Type B pancreatic cell (in vitro differentiated cells): ENCODE measurements around the gene RASSF8. TPM values are rescaled to one million over a fixed set of nuclear protein-coding genes. Genes with fewer than 3 reads are reported as not detected.

Experiments used
- DNase-seq: peaks from one replicate; pipeline ENCODE4 v3.0.0; 2021; ENCODE audit warnings: mixed read lengths; ENCODE audit not compliant: unreplicated experiment; ENCODE audit errors: extremely low spot score
- H3K27ac Mint-ChIP-seq: 2 replicates; pipeline ENCODE4 v1.8.0; 2021; ENCODE audit warnings: mild to moderate bottlenecking, mixed read lengths
- H3K27me3 Mint-ChIP-seq: 2 replicates; pipeline ENCODE4 v1.8.0; 2021; ENCODE audit warnings: mixed read lengths
- H3K36me3 Mint-ChIP-seq: 2 replicates; pipeline ENCODE4 v1.8.0; 2021; ENCODE audit warnings: mixed read lengths
- H3K4me1 Mint-ChIP-seq: one replicate; pipeline ENCODE4 v1.8.0; 2021; ENCODE audit warnings: mixed read lengths; ENCODE audit not compliant: unreplicated experiment
- H3K4me3 Mint-ChIP-seq: 2 replicates; pipeline ENCODE4 v1.8.0; 2021; ENCODE audit warnings: mild to moderate bottlenecking, mixed read lengths
- H3K9me3 Mint-ChIP-seq: 2 replicates; pipeline ENCODE4 v1.8.0; 2021; ENCODE audit warnings: mixed read lengths
- total RNA-seq: library from RNA; stranded (reverse); gene quantifications from 2 replicates; pipeline ENCODE4 v1.2.1, GENCODE V29; 2021; ENCODE audit warnings: low replicate concordance
- TF ChIP-seq, protein P1 (sequence below): fragments of 200-600 bp; sonication (generic); conservative IDR thresholded peaks from 2 replicates; pipeline ENCODE4 v1.5.0; 2021; ENCODE audit warnings: antibody characterized with exemption, mild to moderate bottlenecking

RASSF8 gene
- total RNA-seq, 1 donor from 2014 or later, result 46.3 TPM

DNA sequence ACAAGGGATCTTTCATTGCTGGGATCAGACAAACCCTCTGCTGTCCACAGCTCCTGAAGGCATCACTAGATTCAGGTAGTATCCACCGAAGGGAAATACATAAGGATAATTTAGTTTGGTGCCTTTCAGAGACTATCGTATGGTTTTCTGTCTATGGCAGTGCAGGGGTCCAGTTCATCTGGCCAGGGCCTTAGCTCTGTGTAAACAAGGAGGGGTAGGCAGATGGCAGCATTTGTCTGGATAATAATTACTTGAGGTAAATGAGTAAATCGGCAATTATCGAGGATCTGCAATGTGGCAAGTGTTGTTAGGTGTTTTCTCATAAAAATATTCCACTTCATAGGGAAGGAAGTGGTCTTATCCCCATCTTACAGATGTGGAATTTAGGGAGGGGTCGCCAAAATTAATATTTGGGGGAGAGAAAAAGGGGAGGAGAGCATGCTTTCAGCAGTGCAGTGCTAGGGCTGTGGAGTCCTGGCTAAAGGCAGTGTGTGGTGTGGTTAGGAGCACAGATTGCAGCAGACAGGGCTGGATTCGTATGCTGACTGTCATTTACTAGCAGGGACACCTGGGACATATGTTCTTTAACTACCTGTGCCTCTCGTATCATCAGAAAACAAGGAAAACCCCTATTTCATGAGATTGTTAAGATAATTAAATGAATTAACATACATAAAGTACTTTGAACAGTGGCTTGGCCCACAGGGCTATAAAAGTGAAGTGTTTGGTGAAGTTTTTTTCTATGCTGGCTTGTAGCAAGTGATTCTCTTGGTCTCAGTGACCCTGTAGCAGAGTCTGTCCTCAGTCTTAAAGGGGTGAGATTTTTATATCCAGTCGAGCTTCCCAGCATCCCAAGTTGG is 27.1 kb downstream of the RASSF8 start:
- Mint-ChIP-seq H3K36me3 (peaks cover 19% of the 10 kb centered on the region), H3K4me1 (peaks cover 12% of the 10 kb centered on the region), H3K4me3 (no peak overlapping the region), H3K9me3 (no peaks in the 10 kb centered on the region), H3K27me3 (no peaks in the 10 kb centered on the region), H3K27ac (peak overlapping the region; percentile 27)
- DNase-seq, result no peak
- TF ChIP-seq, protein P1, sequence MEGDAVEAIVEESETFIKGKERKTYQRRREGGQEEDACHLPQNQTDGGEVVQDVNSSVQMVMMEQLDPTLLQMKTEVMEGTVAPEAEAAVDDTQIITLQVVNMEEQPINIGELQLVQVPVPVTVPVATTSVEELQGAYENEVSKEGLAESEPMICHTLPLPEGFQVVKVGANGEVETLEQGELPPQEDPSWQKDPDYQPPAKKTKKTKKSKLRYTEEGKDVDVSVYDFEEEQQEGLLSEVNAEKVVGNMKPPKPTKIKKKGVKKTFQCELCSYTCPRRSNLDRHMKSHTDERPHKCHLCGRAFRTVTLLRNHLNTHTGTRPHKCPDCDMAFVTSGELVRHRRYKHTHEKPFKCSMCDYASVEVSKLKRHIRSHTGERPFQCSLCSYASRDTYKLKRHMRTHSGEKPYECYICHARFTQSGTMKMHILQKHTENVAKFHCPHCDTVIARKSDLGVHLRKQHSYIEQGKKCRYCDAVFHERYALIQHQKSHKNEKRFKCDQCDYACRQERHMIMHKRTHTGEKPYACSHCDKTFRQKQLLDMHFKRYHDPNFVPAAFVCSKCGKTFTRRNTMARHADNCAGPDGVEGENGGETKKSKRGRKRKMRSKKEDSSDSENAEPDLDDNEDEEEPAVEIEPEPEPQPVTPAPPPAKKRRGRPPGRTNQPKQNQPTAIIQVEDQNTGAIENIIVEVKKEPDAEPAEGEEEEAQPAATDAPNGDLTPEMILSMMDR, result no peak

DNA sequence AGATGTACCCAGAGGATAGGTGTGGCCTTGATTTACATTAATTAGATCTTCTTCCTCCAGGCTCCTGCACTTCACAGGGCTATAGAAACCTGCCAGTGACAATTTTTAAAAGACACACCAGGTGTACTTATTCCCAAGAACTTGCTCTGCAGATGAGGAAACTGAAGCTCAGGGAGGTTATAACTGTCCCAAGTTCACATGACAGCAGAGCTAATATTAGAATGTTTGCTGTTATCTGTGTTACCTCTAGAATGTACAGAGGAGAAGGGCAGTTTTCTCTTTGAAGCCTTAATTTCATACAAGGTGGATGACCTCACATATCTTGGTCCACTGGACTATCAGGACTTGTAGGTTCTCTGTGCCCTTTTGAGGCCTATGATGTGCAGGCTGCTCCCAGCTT is 27.7 kb downstream of the RASSF8 start:
- Mint-ChIP-seq H3K36me3 (peaks cover 22% of the 10 kb centered on the region), H3K4me3 (no peak overlapping the region), H3K9me3 (no peaks in the 10 kb centered on the region), H3K4me1 (peaks cover 12% of the 10 kb centered on the region), H3K27me3 (no peaks in the 10 kb centered on the region), H3K27ac (peak overlapping the region; percentile 27)
- no peak for DNase-seq
- TF ChIP-seq, protein P1, result no peak

DNA sequence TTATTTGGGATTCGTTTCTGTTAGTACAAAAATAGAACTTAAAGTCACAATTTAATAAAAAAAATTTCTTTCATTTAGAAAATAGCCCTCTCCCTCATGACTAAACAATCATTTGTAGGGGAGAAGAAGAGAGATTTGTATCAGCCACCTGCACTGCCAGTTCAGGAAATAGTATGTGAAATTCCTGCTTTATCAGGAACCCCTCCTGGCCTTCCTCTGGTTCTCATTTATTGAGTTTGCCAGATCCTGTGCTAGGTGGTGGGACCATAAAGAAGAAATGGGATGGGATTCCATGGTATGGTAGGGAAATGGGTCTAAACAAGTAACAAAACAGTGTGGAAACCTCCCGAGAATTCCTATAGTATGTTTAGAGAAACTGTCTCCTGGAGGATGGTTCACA is 30.0 kb downstream of the RASSF8 start:
- no peak overlapping the region for H3K27ac Mint-ChIP-seq
- TF ChIP-seq, protein P1, result no peak
- no peaks in the 10 kb centered on the region for H3K9me3 Mint-ChIP-seq
- H3K4me1 Mint-ChIP-seq, result peaks cover 12% of the 10 kb centered on the region
- H3K36me3 Mint-ChIP-seq, result peaks cover 34% of the 10 kb centered on the region
- no peak for DNase-seq
- H3K4me3 Mint-ChIP-seq, result no peak overlapping the region
- no peaks in the 10 kb centered on the region for H3K27me3 Mint-ChIP-seq

DNA sequence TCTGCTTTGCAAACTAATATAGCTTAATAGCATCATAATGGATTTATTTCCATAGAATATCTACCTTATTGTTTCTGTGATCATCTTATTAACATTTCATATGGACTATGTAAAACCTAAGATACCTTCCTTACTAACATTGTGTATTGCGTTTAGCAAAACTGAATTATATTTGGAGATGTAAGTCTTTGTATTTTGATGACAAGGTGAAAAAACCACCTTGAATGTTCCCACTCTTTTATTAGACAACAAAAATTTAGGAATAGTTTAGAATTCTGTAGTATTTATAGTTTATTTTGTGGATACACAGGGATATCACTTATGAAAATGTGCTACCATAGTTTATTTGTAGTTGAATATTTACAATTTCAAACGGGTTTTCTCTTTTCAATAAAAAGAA is 32.0 kb downstream of the RASSF8 start:
- Mint-ChIP-seq H3K9me3 (no peaks in the 10 kb centered on the region), H3K27ac (no peak overlapping the region)

DNA sequence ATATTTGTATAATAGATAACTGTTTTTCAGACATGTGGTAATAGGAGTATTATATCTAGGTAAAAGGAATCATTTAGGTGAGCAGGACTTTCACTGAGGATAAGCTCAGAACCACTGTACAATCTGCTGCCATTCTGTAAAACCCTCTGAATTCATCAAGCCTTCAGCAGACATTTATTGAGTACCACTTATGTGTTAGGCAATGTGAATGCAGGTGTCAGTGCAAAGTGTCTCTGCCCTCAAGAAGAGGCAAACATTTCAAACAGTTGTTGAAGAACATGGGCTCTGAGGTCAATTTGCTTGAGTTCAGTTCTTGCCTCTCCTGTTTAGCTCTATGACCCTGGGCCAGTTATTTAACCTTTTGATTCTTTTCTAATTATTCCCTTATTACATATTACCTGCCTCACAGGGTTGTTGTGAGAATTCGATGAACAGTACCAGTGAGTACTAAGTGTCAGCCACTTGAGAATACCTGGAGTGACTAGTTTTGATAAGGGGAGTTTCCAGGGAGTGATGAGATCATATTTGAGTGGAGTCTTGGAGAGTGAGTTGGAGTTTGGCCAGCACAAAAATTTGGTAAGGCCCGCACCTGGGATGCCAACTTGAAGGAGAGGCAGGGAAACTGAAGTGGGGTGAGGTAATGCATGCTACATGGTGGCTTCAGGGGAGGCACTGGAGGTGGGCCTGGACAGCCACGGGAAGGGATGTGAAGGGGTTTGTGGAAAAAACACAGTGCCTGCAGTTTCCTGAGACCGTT is 33.7 kb downstream of the RASSF8 start:
- H3K9me3 Mint-ChIP-seq, result no peaks in the 10 kb centered on the region
- TF ChIP-seq, protein P1, result no peak
- peaks cover 4% of the 10 kb centered on the region for H3K4me1 Mint-ChIP-seq
- no peak for DNase-seq
- peak overlapping the region; percentile 19 for H3K27ac Mint-ChIP-seq
- no peaks in the 10 kb centered on the region for H3K27me3 Mint-ChIP-seq
- H3K4me3 Mint-ChIP-seq, result no peak overlapping the region
- peaks cover 17% of the 10 kb centered on the region for H3K36me3 Mint-ChIP-seq

More for the DNA sequence above, 32.0 kb downstream of the RASSF8 start:
- TF ChIP-seq, protein P1, result no peak
- H3K36me3 Mint-ChIP-seq, result peaks cover 25% of the 10 kb centered on the region
- H3K27me3 Mint-ChIP-seq, result no peaks in the 10 kb centered on the region
- H3K4me3 Mint-ChIP-seq, result no peak overlapping the region
- DNase-seq, result no peak
- H3K4me1 Mint-ChIP-seq, result peaks cover 5% of the 10 kb centered on the region
